ENCODE data around the gene GALNT13.

The GALNT13 gene

GRCh38 chr2:154306266-154306970 is 434.7 kb downstream of the GALNT13 start:
- no peak for DNase-seq (ENCODE audit: low read depth in 2 of 2)

- DNase-seq (ENCODE audit: low read depth in 2 of 2): no peak
Measured at GRCh38 chr2:154307007-154307406, 435.3 kb downstream of the GALNT13 start.

GRCh38 chr2:154324601-154325000 is 452.9 kb downstream of the GALNT13 start:
- DNase-seq (ENCODE audit: low read depth in 2 of 2): no peak

GRCh38 chr2:154329510-154329909 is 457.8 kb downstream of the GALNT13 start:
- no peak for DNase-seq (ENCODE audit: low read depth in 2 of 2)

- no peak for DNase-seq (ENCODE audit: low read depth in 2 of 2)
Measured at GRCh38 chr2:154331784-154332183, 460.1 kb downstream of the GALNT13 start.

- DNase-seq (ENCODE audit: low read depth in 2 of 2): no peak
Measured at GRCh38 chr2:154336201-154336600, 464.5 kb downstream of the GALNT13 start.

DNA sequence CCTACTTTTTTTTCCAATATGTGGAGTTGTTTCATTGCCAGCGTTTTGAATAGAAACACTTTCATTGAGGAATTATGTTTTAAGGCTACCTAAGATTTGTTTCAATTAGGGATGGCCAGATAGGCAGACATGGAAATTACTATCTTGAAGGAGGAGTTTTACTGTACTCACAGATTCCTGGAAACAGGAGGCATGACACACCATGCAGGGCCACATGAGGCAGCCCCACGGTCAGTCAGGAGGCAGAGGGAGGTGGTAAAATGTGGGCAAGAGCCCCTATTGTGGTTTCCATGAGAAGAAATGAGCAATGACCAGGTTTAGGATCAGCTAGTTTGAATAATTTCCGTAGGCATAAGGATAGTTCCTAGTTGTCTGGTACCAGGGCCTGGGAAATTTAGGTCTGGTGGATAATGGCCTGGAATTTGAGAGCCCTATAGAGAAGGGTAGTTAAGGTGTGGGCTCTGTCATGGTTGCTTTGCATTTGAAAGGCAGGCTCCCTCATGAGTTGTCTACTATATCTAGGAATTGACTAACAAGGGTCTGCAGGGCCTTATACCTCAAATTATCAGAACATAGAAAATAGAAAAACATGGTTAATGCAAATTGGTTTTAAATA is 466.7 kb downstream of the GALNT13 start:
- DNase-seq (ENCODE audit: low read depth in 2 of 2): no peak

DNA sequence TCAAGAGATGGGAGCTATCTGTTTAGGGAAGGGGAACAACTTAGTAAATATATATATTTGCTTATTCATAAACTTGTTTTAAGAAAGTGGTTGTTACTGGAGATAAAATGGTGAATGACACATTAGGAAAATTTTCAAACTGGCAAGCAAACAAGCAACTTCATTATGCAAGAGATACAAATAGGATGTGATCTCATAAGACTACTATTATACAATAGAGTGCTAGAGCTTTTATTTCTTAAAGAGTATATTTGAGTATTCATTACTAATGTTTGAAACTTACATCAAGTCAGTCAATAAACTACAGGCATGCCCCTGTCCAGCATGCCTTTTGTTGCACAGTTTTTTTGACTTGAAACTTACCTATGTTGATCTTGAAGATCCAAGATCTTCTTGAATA is 471.6 kb downstream of the GALNT13 start:
- no peak for DNase-seq (ENCODE audit: low read depth in 2 of 2)

DNA sequence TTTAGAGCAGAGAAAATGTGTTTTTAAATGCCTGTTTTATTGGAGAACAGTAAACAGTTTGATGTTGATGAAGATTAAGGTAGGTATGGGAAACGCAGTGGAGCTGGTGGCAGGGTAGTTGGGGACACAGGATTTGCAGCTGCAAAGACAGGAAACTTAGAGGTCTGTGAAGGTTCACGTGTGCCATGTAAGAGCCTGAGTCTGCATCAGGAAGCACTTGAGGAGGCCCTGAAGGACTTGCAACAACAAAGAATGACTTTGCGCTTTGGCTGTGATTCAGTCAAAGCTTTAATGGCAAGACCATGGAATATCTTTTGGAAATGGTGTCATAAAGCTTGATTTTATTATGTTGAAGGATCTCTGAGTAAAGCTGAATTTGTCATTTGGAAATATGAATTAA is 479.2 kb downstream of the GALNT13 start:
- DNase-seq (ENCODE audit: low read depth in 2 of 2): no peak

GRCh38 chr2:154361276-154361675 is 489.6 kb downstream of the GALNT13 start:
- DNase-seq (ENCODE audit: low read depth in 2 of 2): no peak

- no peak for DNase-seq (ENCODE audit: low read depth in 2 of 2)
Measured at GRCh38 chr2:154368153-154368552, 496.4 kb downstream of the GALNT13 start.

GRCh38 chr2:154370873-154371272 is 499.2 kb downstream of the GALNT13 start:
- no peak for DNase-seq (ENCODE audit: low read depth in 2 of 2)

DNA sequence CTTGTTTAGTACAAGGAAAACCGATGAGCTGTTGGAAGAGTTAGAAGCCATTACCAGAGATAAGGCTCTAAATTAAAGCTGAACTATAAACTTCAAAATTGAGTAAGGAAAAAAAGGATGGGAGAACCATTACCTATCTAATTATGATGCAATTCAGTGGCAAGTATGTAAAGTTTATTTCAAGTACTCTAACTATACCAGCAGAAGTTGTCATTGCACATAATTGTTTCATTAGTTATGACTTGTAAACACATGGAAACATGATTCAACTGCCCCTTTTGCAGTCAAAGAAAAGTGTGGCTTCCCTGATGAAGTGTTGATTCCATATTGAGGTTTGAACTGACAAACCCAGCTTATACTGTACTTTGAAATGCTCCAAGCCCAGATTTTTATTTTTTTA is 502.7 kb downstream of the GALNT13 start:
- DNase-seq (ENCODE audit: low read depth in 2 of 2): no peak

- no peak for DNase-seq (ENCODE audit: low read depth in 2 of 2)
Measured at GRCh38 chr2:154375579-154375931, 503.8 kb downstream of the GALNT13 start.

DNA sequence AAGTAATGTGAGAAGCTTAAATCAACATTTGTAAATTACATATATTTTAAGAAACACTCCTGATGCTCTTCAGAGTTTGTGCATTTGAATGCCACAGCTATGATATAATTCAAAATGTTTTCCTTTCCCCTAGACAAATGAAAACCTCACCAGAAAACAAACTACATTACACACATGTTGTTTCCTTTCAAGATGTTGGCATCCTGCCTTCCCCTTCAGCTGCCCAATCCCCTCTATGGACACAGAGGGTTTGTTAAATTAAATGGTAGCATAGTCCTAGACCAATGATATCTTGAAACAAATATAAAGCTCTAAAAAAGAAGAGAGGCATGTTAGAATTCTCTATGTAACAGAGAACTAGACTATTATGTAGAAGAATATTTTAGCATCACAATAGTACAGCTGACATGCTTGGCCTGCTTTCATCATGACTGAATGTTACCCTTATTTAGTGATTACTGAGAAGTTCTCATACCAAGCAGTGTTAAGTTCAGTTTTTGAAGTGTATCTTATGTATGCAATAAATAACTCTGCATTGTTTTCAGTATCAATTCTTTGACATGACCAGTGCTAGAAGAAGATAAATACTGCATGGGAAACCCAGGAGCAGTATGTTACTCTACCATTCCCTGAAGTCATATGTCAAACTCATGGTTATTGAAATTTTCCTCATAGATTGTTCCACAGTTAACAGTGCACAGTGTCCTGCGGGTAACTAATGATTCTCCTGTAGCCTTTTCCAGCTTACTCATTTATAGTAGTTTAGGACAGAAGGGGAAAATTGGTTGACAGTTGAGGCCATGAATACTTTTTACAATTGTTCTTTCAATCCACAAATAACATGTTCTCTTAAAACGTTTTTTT is 510.4 kb downstream of the GALNT13 start:
- DNase-seq (ENCODE audit: low read depth in 2 of 2): no peak

- no peak for DNase-seq (ENCODE audit: low read depth in 2 of 2)
Measured at GRCh38 chr2:154386186-154386585, 514.5 kb downstream of the GALNT13 start.

GRCh38 chr2:154391051-154391450 is 519.3 kb downstream of the GALNT13 start:
- no peak for DNase-seq (ENCODE audit: low read depth in 2 of 2)

DNA sequence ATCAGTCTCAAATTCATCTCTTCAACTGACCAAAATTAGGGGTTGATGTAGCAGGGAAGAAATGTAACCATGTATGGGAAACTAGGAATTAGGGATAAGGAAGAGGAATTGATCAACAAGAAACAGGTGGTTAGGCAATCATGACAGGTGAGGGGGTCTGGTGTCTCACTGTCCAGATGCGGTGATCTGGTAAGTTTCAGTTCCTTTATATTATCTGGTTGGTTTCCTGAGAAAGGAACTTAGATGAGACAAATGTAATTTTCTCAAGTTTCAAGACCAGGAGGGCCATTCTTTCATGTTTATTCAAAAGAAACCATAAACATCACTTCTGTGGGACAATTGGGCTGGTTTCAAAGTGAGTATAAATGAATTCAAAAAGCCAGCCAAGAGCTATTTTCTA is 520.5 kb downstream of the GALNT13 start:
- no peak for DNase-seq (ENCODE audit: low read depth in 2 of 2)

DNA sequence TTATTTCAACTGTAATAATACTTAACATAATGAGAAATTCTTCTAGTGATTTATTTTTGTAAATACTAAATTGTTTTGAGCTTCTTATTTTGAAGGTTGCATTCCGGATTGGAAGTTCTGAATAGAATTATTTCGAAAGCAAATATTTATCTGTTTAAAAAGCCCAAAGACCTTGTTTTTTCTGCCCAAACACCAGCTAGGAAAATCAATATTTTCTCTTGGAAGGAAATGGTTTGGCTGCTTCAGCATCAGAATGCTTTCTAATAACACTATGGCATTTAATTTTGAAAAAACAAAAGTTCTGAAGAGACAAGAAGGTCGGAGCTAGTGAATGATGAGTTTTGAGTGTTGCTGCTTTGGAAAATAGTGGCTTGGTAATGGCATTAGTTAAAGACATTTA is 522.9 kb downstream of the GALNT13 start:
- DNase-seq (ENCODE audit: low read depth in 2 of 2): no peak

DNA sequence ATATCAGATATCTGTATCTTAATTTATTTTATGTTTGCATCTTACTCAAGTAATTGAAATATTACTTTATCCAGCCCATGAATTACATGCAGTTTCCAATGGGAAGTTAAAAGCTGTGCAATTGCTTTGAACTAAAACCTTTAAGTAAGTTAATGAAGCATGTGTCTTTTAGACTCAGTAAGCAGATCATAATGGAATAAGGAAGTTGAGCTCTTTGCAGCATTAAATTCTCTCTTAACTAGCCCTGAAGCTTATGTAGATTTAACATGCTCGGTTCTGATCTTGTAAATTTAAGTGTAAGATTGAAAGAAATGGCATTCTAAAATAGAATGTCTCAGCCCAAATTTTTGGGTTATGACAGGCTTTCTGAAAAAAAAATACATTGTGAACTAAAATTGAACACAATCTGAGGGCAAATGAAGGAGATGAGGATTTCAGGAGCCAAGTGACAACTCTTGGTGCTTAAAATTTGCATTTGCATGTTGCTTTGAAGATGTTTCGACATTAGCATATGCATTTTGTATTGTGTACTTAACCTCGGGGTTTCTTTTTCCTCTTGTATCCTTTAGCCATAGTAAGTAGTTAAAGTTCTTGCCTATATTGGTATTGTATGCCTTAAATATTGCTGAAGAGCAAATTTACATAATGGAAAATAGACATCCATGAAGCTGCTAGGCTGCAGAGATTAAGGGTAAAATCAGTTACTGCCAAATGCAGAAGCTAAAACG is 529.0 kb downstream of the GALNT13 start:
- no peak for DNase-seq (ENCODE audit: low read depth in 2 of 2)

- no peak for DNase-seq (ENCODE audit: low read depth in 2 of 2)
Measured at GRCh38 chr2:154402213-154402612, 530.5 kb downstream of the GALNT13 start.

GRCh38 chr2:154403242-154403790 is 531.6 kb downstream of the GALNT13 start:
- DNase-seq (ENCODE audit: low read depth in 2 of 2): no peak

Data from stimulated activated CD4-positive, alpha-beta T cell treated with anti-CD3 and anti-CD28 coated beads, Interleukin-4, amount 100 ng/mL, for 48 hours (primary cell).